SK-N-SH treated with all-trans-retinoic acid at 6 μM for 48 hours (cell line): ENCODE data around the gene ARAP1.

Experiments
- ARNTL ChIP-seq: fragments of 450-650 bp; formaldehyde crosslinking; IDR thresholded peaks from 2 replicates; pipeline ENCODE4 v1.5.0; 2020; ENCODE audit warnings: low read depth, mild to moderate bottlenecking, moderate library complexity, borderline replicate concordance
- BACH2 ChIP-seq: fragments of 250-450 bp; sonication (Bioruptor Pico); IDR thresholded peaks from 2 replicates; pipeline ENCODE4 v1.9.0; 2021; ENCODE audit warnings: mild to moderate bottlenecking, borderline replicate concordance
- CREB5 ChIP-seq: fragments of 250-450 bp; sonication (Bioruptor Pico); IDR thresholded peaks from 2 replicates; pipeline ENCODE4 v1.5.1; 2020; ENCODE audit warnings: low read depth, mild to moderate bottlenecking, moderate library complexity
- PATZ1 ChIP-seq: fragments of 250-450 bp; sonication (Bioruptor Pico); IDR thresholded peaks from 2 replicates; pipeline ENCODE4 v1.8.0; 2020; ENCODE audit warnings: mild to moderate bottlenecking, moderate library complexity, borderline replicate concordance
- RARB ChIP-seq: fragments of 250-450 bp; sonication (Bioruptor Pico); IDR thresholded peaks from 2 replicates; pipeline ENCODE4 v1.8.0; 2021; ENCODE audit warnings: mild to moderate bottlenecking, moderate library complexity
- TSHZ2 ChIP-seq: fragments of 250-450 bp; sonication (Bioruptor Pico); IDR thresholded peaks from 2 replicates; pipeline ENCODE4 v1.5.0; 2020; ENCODE audit warnings: mild to moderate bottlenecking, moderate library complexity
- ZNF565 ChIP-seq: fragments of 450-650 bp; formaldehyde crosslinking; conservative IDR thresholded peaks from 2 replicates; pipeline ENCODE4 v1.5.0; 2020; ENCODE audit warnings: low read depth, mild to moderate bottlenecking, moderate library complexity

- no peak for TF ChIP-seq BACH2 (CRISPR knock-in tag)
- TF ChIP-seq CREB5 (CRISPR knock-in tag): no peak
- no peak for TF ChIP-seq PATZ1
- no peak for TF ChIP-seq ZNF565 (CRISPR knock-in tag)
- no peak for TF ChIP-seq RARB (CRISPR knock-in tag)
- TF ChIP-seq TSHZ2 (CRISPR knock-in tag): no peak
- no peak for TF ChIP-seq ARNTL
Observed at GRCh38 chr11:72722050-72722748, 30.0 kb downstream of the ARAP1 start.
